LHCN-M2 (cell line): Measurements from ENCODE around the gene TBC1D23. TPM values are rescaled to one million over a fixed set of nuclear protein-coding genes. Genes with fewer than 3 reads are reported as not detected.
A peak's percentile ranks its signal among the peaks of the same experiment; 100 is the strongest.
"Not testable (repeated sequence)": the region's sequence is repeated elsewhere in the genome, so short reads cannot be mapped to it uniquely, and the experiment has no call there.

Source experiments
- DNase-seq: peaks from one replicate; pipeline ENCODE4 v3.0.0-alpha.2; 2012; ENCODE audit warnings: low read depth
- polyA plus RNA-seq: library from polyadenylated mRNA; unstranded; fragments of >200 nt; gene quantifications from one replicate; pipeline ENCODE4 v1.2.1, GENCODE V29; 2012; ENCODE audit warnings: missing spikeins
- total RNA-seq: library from RNA; depleted of rRNA; stranded (reverse); fragments of >200 nt; gene quantifications from 2 replicates; pipeline ENCODE4 v1.2.3, GENCODE V29; 2014; rRNA removed

Gene TBC1D23
- total RNA-seq = 45.0 and 54.1 TPM in 2 replicates
- polyA plus RNA-seq = 8.3 TPM

DNA sequence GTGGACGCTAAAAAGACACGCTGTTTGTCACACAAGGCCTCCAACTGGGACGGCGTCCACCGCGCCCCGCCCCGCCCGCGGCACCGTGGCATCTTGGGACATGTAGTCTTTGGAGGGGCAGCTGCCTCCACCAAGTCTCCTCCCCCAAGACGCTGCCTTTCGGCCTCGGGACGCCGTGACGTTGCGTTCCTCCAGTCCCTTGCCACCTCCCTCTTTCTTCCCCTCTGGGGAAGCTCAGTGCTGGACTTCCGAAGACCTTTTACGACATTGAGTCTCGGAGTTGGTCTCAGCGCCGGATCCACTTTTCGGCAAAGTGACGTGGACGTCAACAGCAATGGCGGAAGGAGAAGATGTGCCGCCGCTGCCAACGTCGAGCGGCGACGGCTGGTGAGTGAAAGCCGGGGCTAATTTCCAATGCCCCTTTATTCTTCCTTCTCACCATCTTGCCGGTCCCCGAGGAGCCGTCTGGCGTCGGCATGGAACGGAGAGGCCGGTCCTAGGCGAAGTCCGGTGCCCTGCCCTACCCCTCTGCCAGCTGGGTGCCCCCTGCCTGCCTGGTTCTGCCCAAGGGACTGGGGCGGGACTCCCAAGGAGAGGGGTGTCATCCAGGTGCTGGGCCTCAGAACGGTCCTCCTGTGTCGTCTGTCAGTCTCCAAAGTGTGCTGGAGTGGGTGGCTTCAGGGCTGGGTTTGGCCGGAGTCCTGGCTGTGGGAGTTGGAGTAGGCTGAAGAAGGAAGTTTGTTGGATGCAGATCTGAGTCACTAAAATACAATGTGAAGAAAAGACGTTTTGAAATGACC, at the start of gene TBC1D23:
TSS of gene TBC1D23 (plus strand) at position 308 of the 800 bp plus-strand sequence. CDS start at position 335, 27 bp downstream.
- peak; percentile 100 for DNase-seq

DNA sequence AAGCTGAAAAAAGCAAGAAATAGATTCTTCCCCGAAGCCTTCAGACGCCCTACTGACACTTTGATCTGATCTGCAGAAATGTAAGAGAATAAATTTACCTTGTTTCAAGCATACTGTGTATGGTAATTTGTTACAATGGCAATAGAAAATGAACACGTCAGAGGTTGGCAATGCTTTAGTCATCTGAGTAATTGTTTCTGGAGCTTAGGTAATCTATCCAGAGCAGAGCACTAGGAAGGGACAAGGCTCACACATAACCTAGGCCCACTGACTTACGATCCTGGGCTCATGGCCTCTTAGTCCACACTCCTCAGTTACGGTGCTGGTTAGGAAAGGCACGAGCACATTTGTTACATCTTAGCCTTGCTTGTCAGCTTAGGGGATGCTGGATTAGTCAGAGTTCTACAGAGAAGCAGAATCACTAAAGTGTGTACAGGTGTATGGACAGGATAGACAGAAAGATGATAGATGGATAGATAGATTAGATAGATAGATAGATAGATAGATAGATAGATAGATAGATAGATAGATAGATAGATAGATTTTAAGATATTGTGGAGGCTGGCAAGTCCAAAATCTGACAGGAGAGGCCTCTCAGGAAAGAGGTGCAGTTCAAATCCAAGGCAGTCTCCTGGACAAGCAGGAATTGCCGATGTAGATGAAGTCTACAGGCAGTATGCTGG, 46.8 kb upstream of the TBC1D23 start:
- DNase-seq = peak; percentile 10

DNA sequence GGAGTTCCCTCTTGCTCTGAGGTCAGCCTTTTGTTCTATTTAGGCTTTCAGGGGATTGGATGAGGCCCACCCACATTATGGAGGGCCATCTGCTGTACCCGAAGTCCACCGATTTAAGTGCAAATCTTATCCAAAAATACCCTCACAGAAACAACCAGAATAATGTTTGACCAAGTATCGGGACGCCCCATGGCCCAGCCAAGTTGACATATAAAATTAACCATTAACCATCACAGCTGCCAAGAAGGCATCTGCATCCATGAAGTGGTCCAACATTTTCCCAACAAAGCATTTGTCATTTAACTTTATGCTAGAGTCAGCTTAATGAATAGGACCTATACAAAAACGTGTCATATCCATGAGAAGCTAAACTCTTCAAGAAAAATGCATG, 46.2 kb upstream of the TBC1D23 start:
- DNase-seq = no peak

DNA sequence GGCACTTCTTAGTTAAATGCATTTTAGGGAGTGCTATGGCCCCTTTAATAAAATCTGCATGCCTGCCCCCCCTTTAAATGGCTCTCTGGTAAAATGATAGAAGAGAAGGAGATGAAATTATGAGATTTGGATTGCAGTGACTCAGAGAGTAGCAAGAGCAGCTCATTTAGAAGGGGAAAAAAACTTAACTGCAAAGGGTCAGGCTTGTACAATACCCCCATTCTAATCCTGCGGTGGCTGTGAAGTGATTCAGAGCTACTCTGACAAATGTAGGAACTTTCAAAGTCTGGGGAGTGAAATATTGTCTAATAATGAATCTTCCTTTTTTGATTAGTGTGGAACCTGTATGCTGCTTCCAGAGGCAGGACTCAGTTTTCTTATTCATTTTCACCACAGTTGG, 44.1 kb upstream of the TBC1D23 start:
- DNase-seq = peak; percentile 52

DNA sequence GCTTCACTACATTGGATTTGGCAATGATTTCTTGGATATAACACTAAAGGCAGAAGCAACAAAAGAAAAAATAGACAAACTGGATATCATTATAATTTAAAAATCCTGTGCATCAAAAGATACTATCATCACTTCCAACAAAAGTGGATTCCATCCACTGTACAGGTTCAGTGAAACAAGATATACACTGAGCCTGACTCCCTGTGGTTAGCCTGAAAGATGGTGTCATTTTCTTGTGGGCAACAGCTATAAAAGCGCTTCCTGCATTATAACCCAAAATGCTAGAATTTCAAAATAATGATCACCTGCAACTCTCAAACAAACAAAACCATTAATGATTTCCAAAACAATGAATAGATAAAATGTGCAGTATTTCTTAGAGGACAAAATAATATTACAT, 39.6 kb upstream of the TBC1D23 start:
- no peak for DNase-seq

DNA sequence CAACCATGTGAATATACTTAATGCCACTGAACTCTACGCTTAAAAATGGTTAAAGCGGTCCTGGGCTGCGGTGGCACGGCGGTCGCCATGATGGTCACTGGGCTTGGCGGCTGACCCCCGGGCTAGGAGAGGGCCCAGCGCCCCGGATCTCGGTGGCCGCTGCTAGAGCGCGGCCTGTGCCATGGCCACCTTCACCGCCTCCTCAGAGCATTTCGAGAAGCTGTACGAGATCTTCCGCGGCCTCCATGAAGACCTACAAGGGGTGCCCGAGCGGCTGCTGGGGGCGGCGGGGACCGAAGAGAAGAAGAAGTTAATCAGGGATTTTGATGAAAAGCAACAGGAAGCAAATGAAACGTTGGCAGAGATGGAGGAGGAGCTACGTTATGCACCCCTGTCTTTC, 35.6 kb upstream of the TBC1D23 start:
- no peak for DNase-seq

DNA sequence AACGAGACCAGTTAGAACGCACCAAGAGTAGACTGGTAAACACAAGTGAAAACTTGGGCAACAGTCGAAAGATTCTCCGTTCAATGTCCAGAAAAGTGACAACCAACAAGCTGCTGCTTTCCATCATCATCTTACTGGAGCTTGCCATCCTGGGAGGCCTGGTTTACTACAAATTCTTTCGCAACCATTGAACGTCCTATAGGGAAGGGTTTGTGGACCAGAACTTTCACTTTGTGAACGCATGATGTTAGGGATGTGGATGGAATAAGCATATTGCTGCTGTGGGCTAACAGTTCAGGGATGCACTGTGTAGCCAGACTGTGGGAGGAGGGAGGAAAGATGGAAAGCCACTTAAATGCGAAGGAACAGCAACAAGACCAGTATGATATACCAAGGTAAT, 34.9 kb upstream of the TBC1D23 start:
- no peak for DNase-seq

DNA sequence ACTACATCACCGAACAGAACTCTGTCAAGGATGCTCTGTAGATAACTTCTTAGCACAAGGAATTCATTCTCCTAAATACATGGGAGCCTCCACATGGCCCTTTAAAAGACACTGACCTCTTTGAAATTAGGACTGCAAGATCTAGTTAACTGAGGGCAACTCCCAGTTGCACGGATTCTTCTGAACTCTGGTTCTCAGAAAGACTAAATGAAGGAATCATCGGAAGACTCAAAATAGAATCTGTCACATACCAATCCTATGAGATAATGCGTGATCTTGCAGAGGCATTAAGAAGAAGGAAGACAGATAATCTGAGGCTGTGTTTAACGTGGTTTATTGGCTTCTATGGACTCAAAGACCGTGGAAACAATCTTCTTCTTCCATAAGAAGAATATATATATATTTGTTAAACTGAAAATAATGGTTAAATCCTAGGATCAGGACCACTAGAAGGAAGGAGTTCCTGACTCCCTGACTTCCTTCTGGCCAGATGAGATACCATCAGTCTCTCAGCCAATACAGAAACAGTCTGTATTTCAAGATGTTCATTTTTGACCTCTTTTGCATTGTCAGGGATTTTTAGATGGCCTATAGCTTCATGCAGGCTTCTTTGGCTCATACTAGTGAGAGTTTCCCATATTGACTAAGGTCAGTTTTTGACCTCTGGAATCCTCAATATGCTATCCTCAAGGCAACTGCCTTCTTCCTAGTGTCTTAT, 33.9 kb upstream of the TBC1D23 start:
- peak; percentile 78 for DNase-seq

DNA sequence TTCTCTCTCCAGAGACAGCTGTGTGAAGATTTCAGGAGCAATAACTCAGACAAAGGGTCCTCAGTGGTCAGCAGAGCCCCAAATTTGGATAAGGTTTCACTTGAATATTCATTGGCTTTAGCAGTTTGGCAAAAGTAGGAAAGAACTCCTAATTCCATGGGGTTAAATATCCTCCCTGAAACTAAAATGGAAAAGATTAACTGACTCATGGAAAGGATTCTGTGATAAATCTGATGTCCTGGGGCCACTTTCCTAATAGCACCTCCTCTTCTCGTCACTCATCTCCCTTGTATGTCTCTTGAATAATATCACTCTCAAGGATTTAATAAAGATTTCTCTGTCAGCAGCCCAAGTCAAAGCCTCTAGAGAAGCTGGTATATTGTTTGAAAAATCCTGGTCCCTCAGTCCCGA, 33.3 kb upstream of the TBC1D23 start:
- DNase-seq = no peak

DNA sequence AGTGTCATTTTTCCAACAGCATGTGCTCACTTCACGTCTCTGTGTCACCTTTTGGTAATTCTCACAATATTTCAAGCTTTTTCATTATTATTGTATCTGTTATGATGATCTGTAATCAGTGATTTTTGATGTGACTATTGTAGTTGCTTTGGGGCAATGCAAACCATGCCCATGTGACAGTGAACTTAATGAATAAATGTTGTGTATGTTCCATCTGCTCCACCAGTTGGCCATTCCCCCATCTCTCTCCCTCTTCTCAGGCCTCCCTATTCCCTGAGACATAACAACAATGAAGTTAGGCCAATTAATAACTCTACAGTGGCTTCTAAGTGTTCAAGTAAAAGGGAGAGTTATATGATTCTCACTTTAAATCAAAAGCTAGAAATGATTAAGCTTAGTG, 32.5 kb upstream of the TBC1D23 start:
- DNase-seq = no peak

DNA sequence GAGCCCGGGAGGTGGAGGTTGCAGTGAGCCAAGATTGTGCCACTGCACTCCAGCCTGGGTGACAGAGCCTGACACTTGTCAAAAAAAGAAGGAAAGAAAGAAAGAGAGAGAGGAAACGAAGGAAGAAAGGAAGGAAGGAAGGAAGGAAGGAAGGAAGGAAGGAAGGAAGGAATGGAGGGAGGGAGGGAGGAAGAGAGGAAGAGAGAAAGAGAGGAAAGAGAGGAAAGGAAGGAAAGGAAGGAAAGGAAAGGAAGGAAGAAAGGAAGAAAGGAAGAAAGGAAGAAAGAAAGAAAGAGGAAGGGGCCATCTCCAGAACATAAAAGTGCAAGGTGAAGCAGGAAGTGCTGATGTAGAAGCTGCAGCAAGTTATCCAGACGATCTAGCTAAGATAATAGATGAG, 31.6 kb upstream of the TBC1D23 start:
- DNase-seq = not testable (repeated sequence)

DNA sequence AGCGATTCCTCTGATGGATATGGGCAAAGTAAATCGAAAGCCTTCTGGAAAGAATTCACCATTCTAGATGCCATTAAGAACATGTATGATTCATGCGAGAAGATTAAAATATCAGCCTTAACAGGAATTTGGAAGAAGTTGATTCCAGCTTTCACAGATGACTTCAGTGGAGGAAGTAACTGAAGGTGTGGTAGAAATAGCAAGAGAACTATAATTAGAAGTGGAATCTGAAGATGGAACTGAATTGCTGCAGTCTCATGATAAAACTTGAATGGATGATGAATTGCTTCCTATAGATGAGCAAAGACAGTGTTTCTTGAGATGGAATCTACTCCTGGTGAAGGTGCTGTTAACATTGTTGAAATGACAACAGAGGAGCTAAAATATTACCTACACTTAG, 30.1 kb upstream of the TBC1D23 start:
- no peak for DNase-seq

DNA sequence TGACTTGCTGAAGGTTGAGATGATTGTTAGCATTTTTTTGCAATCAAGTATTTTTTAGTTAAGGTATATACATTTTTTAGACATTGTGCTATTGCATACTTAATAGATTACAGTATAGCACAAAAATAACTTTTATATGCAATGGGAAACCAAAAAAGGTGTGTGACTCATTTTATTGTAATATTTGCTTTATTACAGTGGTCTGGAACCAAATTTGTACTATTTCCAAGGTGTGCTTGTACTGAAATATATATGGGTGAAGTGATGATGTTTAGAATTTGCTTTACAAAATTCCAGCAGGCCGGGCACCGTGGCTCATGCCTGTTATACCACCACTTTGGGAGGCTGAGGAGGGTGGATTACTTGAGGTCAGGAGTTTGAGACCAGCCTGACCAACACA, 29.1 kb upstream of the TBC1D23 start:
- DNase-seq = no peak

DNA sequence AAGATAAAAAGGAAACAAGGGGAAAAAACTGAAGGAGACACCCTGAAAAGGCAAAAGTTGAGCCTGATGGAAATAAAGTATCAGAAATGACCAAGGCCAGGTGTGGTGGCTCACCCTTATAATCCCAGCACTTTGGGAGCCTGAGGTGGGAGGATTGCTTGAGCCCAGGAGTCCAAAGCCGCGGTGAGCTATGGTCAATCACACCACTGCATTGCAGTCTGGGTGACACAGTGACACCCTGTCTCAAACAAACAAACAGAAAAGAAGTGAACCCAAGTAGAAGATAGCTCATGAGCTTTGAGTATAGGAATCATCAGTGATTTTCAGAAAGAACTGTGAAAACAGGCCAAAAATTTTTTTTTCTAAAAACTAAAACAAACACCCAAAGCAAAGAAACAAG, 26.4 kb upstream of the TBC1D23 start:
- no peak for DNase-seq

DNA sequence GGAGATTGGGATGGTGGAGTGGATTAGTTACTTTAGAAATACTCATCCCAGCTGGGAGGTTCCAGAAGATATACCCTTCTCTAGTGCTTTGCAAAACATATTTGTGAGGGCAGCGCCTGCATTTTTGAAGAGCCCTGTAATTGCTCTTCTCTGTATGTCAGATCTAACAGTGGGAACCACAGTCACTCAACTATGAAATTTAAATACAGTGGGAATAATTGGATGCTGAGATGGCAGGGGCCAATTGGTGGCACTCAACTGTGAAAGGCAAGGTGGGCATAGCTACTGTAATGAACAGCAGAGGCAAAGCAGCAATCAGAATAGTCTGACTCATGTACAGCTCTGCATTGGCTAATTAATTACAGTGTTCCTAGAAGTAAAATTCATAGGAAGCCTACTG, 22.2 kb upstream of the TBC1D23 start:
- no peak for DNase-seq

DNA sequence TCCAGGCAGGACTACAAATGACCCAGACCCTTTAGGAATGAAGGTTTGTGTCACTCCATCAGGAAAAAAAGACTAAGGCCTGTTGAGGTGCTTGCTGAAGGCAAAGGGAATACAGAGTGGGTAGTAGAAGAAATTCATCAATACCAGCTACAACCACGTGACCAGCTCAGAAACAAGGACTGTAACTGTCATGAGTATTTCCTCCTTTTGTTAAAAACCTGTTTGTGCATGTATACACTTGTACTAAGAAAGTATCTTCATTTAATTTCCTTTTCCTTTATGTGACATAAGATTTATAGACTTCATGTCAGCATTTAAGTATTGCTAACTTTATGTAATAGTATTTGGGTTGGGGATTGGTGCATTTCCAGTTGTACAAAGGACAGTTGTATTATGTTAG, 18.3 kb upstream of the TBC1D23 start:
- not testable (repeated sequence) for DNase-seq

DNA sequence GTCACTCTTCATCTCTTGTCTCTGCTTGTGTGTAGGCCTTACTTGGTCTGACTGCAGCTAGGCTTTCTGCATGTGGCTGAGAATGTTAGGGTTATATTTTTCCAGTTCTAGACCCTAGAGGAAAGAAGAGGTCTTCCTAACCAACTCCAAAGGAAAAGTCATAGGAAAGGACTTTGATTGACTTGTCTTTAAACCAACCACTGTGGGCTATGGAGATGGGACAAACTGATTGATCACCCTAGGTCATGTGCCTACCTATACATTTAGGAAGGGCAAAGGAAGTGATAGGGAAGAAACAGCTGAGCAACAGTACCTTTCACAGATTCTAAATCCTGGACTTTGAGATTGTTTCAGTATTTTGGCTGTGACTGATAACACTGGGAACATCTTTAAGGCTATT, 16.5 kb upstream of the TBC1D23 start:
- no peak for DNase-seq

DNA sequence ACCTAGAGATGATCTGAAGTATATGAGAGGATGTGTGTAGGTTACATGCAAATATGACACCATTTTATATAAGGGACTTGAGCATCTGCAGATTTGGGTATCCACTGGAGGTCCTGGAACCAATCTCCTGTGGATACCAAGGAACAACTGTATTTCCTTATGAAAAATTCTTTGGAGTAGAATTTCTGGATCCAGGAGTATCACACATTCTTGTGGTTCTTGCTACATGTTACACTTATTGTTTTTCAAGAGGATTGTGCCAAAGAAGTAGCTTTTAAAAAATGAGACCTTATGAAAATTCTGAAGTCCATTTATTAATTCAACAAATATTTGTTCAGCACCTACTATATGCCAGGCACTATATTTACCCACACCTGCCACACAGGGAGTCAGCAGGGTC, 15.7 kb upstream of the TBC1D23 start:
- no peak for DNase-seq

DNA sequence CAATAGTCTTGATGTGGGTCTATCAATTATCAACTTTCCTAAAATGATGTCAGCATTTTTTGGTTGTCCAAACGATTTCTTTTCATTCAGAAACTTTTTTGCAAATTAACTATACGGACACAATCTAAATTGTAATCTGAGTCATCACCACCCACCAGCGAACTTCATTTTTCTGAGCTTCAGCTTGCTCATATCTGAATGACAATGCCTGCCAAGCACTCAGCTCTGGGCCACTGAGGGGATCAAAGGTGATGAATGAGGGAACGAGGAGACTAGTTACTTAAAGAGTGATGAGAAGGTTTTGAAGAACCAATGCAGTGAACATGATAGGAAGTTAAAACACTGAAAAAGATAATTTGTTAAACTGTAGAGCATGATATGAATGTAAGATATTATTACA, 14.9 kb upstream of the TBC1D23 start:
- DNase-seq = peak; percentile 45

DNA sequence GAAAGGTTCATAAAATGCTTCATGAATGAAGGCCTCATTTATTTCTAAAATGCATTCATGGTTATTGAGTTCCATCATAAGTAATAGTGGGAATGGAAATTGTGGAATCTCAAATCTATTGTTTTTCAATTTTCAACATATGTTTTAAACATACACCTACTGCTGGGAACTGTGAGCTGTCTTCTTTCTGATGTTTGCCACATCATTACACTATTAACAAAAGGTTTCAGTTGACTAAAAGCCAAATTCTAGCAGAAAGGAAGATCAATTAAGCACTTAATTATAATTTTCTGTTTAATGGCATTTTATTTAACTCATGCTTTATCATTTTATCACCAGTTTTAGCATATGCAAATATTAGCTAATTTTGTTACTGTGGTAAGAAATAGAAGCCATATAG, 13.8 kb upstream of the TBC1D23 start:
- DNase-seq = no peak

DNA sequence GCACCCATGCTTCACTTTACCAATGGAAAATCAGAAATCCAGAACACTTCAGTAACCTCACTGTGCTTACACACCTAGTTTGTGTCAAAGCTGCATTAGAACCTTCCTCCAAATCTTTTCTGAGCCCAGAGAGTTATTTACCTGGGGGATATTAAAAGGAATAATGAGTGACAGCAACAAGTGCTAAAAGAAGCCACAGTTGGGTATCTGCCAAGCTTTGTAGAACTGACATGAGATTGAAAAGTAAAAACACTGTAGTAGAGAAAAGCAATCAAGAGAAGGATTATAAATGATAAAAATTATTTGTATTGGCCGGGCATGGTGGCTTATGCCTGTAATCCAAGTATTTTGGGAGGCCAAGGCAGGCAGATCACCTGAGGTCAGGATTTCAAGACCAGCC, 8.8 kb upstream of the TBC1D23 start:
- DNase-seq = peak; percentile 24

DNA sequence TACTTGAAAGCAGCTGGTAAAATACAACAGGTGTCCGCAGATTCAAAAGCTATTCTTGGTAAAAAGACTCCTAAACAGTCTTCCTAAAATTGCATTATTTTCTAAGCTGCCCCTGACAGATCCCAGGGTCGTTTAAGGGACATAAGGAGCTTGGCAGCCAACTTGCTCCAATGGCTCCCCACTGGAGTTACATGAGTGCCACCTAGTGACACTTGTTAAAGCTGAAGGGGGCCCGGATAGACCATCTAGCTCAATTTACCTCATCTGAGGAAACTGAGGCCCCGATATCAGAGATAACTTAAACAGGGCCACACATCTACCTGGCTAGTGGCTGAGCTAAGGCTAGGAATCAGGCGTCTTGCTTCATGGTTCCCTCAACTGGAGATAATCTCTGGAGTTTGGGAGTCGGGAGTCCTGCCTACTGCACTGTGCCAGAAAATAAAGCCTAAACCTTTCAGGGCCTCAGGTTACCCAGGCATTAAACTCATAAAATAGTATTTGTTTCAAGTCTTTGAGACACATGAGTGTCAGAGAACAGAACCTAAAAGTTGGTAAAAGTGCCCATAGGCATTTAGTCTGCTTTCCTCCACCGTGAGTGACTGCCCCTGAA, 6.5 kb upstream of the TBC1D23 start:
- peak; percentile 61 for DNase-seq
